Glutamatergic neuron (in vitro differentiated cells): ENCODE measurements around the gene FUBP3. TPM values are rescaled to one million over a fixed set of nuclear protein-coding genes. Genes with fewer than 3 reads are reported as not detected.
A peak's percentile ranks its signal among the peaks of the same experiment; 100 is the strongest.

Experiments used
- DNase-seq: peaks from one replicate; pipeline ENCODE4 v3.0.0; 2022
- H3K27ac Mint-ChIP-seq: one replicate; pipeline ENCODE4 v1.8.0; 2020; ENCODE audit warnings: mild to moderate bottlenecking, mixed read lengths, inconsistent platforms; ENCODE audit not compliant: unreplicated experiment
- H3K27me3 Mint-ChIP-seq: one replicate; pipeline ENCODE4 v1.8.0; 2020; ENCODE audit warnings: mild to moderate bottlenecking, moderate library complexity, mixed read lengths, inconsistent platforms; ENCODE audit not compliant: unreplicated experiment
- H3K36me3 Mint-ChIP-seq: one replicate; pipeline ENCODE4 v1.8.0; 2020; ENCODE audit warnings: mild to moderate bottlenecking, mixed read lengths, inconsistent platforms; ENCODE audit not compliant: unreplicated experiment
- H3K4me1 Mint-ChIP-seq: one replicate; pipeline ENCODE4 v1.8.0; 2020; ENCODE audit warnings: mild to moderate bottlenecking, low read depth, mixed read lengths, inconsistent platforms; ENCODE audit not compliant: unreplicated experiment
- H3K4me3 Mint-ChIP-seq: one replicate; pipeline ENCODE4 v1.8.0; 2020; ENCODE audit warnings: mild to moderate bottlenecking, mixed read lengths, inconsistent platforms; ENCODE audit not compliant: unreplicated experiment
- H3K9me3 Mint-ChIP-seq: one replicate; pipeline ENCODE4 v1.8.0; 2020; ENCODE audit warnings: mild to moderate bottlenecking, moderate library complexity, mixed read lengths, inconsistent platforms; ENCODE audit not compliant: unreplicated experiment
- CTCF ChIP-seq: fragments of 200-600 bp; sonication (generic); IDR thresholded peaks from one replicate; pipeline ENCODE4 v1.5.0; 2021; ENCODE audit not compliant: partially characterized antibody, unreplicated experiment
- total RNA-seq: library from RNA; stranded (reverse); fragmentation: NEBNext Ultra II Directional; extraction: Animal tissue kit (Norgen Biotek cat#: 25700); gene quantifications from one replicate; pipeline ENCODE4 v1.2.1, GENCODE V29; 2021; ENCODE audit not compliant: unreplicated experiment

FUBP3 gene
- total RNA-seq, 1 donor from 2014 or later, result 76.8 TPM

- DNase-seq, result no peak
Observed at GRCh38 chr9:130624154-130624553, 44.8 kb downstream of the FUBP3 start.

GRCh38 chr9:130626249-130626996 is 47.0 kb downstream of the FUBP3 start:
- DNase-seq, result peak; percentile 45
- Mint-ChIP-seq H3K36me3 (peaks cover 8% of the 10 kb centered on the region), H3K4me3 (no peak overlapping the region), H3K4me1 (peaks cover 16% of the 10 kb centered on the region), H3K27me3 (peaks cover 2% of the 10 kb centered on the region), H3K9me3 (peaks cover 4% of the 10 kb centered on the region), H3K27ac (no peak overlapping the region)
- TF ChIP-seq CTCF, result no peak

More at GRCh38 chr9:130624154-130624553, 44.8 kb downstream of the FUBP3 start:
- peaks cover 8% of the 10 kb centered on the region for H3K36me3 Mint-ChIP-seq
- H3K27ac Mint-ChIP-seq, result no peak overlapping the region
- no peak for TF ChIP-seq CTCF
- peaks cover 16% of the 10 kb centered on the region for H3K4me1 Mint-ChIP-seq
- H3K27me3 Mint-ChIP-seq, result peaks cover 1% of the 10 kb centered on the region
- H3K4me3 Mint-ChIP-seq, result no peak overlapping the region
- peaks cover 2% of the 10 kb centered on the region for H3K9me3 Mint-ChIP-seq

- DNase-seq, result no peak
- H3K27me3 Mint-ChIP-seq, result peaks cover 4% of the 10 kb centered on the region
- no peak overlapping the region for H3K27ac Mint-ChIP-seq
- H3K4me1 Mint-ChIP-seq, result peaks cover 20% of the 10 kb centered on the region
- no peak for TF ChIP-seq CTCF
- H3K9me3 Mint-ChIP-seq, result peaks cover 4% of the 10 kb centered on the region
- H3K36me3 Mint-ChIP-seq, result peaks cover 8% of the 10 kb centered on the region
- H3K4me3 Mint-ChIP-seq, result no peak overlapping the region
Observed at GRCh38 chr9:130627051-130627450, 47.7 kb downstream of the FUBP3 start.

- no peak for TF ChIP-seq CTCF
- no peak for DNase-seq
- H3K27me3 Mint-ChIP-seq, result peaks cover 4% of the 10 kb centered on the region
- peak overlapping the region; percentile 48 for H3K27ac Mint-ChIP-seq
- H3K4me1 Mint-ChIP-seq, result peaks cover 22% of the 10 kb centered on the region
- no peak overlapping the region for H3K4me3 Mint-ChIP-seq
- H3K36me3 Mint-ChIP-seq, result peaks cover 8% of the 10 kb centered on the region
- peaks cover 4% of the 10 kb centered on the region for H3K9me3 Mint-ChIP-seq
Observed at GRCh38 chr9:130627896-130628792, 48.8 kb downstream of the FUBP3 start.
